T-helper 1 cell treated with Interleukin-12 subunit alpha and Interleukin-12 subunit beta and Interleukin-4 antibody, amounts not matched to agents 30 ng/mL and 1 ng/mL, for 36 hours (primary cell): ENCODE results near the gene PSD2. TPM values are rescaled to one million over a fixed set of nuclear protein-coding genes. Genes with fewer than 3 reads are reported as not detected.

Experiments used
- intact Hi-C: fragments of 100-400 bp; cut with micrococcal nuclease; formaldehyde crosslinking; loops from one replicate; pipeline ENCODE4 v1.15.1; 2024
- total RNA-seq: library from RNA; stranded (reverse); gene quantifications from 2 replicates; pipeline ENCODE4 v1.2.3, GENCODE V29; 2022

Gene PSD2
- total RNA-seq, 1 donor from 2014 or later = not detected

DNA sequence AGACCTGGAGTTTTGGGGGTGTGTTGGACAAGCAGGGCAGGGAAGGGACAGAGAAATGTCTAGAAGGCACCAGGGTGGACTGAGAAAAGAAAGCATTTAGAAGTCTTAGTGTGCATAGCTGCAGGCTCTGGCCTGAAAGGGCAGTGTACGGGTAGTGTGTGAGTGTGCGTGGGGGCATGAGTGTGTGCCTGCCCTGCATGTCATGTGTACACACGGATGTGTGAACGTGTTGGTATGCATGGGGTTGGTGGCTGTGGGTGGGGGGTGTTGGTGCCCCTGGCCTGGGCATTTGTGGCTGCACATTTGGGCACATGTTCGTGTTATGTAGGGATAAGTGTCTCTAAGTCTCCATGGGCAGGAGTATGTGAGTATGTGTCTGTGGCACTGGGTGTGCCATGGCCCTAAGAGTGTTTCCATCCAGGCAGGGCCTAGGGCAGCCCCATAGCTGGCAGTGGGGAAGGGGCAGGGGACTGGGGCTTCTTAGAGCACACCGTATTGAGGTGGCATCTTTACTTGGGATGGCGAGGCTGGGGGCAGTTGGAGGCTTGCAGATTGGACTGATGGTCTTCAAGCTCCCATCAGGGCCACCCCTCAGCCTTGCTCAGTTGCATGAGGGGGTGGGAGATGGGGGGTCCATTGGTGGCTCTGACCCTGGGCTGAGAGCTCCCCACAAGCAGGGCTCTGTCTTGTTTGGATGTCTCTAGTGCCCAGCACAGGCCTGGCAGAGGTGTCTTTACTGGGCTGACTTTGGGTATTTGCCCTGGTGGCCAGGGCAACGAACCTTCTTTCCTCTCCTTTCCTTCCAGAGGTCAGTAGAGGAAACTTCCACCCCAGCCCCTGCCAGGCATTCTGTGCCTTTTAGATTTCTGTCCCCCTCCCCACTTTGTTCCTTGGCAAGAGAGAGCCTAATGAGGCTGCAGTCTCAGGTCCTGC lies 15.0 kb downstream of the PSD2 start:
- intact Hi-C loops = no loop called here

DNA sequence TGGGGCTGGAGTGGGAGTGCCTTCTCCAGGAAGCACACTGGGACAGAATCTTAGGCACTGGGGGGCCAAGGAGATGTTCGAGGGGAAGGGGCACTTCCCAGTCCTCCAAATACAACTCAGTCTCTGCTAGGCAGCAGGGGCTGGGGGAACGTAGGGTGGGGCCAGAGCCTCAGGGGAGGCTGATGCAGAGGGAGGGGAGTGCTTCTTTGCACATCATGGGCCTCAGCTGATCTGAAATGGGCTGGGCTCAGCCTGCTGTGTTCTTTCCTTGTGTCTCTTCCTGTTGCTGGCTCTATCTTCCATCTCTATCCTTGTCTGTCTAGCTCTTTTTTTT lies 15.6 kb downstream of the PSD2 start:
- intact Hi-C loops = no loop called here

DNA sequence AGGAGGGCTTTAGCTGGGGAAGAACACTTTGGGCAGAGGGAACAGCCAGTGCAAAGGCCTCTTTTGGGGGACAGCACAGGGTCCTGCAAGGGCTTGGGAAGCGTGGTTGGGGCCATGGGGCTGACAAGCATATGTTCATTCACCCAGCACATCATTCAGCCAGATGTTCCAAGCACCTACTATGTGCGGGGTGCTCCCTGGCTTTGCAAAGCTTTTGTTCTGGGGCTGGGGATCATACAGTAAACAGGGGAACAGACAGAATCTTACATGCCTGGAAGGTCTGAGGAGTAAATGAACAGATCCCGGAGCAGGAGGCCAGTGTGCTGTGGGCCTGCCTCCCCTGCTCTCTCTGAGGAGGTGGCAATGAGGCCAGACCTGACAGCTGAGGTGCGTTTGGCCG lies 16.7 kb downstream of the PSD2 start:
- intact Hi-C loops = no loop called here

DNA sequence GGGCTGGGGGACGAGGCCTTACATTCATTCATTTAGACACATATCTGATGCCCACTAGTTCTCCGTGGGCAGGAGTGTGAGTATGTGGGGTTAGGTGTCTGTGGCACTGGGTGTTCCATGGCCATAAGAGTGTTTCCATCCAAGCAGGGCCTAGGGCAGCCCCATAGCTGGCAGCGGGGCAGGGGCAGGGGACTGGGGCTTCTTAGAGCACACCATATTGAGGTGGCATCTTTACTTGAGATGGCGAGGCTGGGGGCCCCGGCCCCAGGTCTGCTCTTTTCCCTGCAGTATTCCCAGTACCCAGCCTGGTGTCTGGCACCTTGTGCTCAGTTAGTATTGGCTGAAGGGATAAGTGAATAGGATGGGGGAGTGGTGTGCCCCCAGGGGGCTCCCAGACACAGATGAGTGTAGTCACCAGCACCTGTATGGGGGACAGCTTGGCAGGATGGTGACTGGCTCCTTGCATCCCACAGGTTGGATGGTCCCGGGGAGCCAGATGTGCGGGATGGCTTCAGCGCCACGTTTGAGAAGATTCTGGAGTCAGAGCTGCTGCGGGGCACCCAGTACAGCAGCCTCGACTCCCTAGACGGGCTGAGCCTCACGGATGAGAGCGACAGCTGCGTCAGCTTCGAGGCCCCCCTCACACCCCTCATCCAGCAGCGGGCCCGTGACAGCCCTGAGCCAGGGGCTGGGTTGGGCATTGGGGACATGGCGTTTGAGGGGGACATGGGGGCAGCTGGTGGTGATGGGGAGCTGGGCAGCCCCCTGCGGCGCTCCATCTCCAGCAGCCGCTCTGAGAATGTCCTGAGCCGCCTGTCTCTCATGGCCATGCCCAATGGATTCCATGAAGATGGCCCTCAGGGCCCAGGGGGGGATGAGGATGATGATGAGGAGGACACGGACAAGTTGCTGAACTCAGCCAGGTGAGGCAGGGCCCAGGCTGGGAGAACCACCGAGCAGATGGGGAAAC lies 17.5 kb downstream of the PSD2 start:
- intact Hi-C loops = no loop called here

DNA sequence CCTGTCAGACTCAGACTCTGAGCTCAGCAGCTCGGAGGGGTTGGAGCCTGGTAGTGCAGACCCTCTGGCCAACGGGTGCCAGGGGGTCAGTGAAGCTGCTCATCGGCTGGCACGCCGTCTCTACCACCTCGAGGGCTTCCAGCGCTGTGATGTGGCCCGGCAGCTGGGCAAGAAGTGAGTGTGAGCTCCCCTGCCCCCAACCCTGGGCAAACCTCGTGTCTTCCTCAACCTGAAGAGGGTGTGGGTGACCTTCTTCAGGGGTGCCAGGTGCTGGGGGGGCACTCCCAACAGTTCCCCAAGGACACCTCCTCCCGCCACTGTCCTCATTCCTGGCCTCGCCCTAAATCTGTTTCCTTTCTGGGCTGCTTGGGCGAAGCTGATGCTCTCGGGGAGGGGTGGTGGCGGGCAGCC lies 18.6 kb downstream of the PSD2 start:
- intact Hi-C loops = no loop called here

DNA sequence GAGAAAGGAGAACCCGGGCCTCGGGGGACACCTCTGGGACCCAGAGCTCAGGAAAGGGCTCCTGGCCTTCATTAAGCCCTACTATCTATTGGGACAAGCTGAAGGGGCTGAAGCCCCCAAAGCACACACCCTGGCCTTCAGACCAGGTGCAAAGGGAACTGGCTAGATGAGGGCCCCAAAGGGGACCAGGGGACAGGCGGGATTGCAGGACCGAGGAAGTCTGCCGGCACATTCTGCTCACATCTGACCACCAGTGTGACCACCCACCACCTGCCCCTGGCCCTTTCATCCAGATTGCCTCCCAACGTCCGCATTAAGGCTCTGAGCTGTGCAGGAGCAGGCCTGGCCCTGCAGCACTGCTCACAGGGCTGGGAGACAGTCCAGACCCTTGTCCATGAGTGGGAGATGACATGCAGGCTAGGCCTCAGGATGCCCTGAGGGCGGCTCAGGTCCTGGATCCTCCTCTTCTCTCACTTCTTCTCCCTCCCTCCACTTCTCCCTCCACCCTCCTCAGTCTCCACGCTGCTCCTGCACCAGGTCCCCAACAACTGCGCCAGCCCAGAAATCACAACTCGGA lies 19.2 kb downstream of the PSD2 start:
- intact Hi-C loops = no loop called here

DNA sequence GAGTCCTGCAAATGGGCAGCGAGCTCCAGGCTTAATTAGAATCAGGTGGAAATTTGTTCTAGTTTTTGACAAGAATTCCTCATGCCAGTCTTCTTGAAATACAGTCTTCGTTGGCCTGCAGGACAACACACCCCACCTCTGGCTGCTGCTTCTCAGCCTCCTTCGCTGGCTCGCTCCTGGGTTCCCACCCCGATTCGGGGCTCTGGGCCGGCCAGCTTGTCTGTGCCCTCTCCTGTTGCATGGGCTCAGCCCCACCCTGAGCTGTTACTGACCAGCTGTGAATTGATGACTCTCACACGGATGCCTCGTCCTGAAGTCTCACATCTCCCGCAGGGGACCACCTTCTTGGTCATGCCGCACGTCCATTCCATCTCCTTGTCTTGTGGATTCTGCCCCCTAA lies 21.0 kb downstream of the PSD2 start:
- intact Hi-C loops = no loop called here

DNA sequence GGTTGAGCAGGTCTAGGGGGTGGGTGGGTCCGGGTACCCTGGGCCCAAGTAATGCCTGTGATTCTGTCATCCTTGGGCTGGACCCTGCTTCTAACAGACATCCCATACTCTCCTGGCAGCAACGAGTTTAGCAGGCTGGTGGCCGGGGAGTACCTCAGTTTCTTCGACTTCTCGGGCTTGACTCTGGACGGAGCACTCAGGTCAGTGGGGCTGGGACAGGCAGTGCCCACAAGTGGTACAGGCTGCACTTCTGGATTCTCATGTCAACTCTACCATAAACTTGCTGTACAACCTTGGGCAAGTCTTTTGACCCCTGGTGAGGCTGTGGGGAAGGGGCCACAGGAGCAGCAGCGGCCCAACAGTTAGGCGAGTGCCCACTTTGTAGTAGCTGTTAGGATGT lies 21.8 kb downstream of the PSD2 start:
- intact Hi-C loops = no loop called here

DNA sequence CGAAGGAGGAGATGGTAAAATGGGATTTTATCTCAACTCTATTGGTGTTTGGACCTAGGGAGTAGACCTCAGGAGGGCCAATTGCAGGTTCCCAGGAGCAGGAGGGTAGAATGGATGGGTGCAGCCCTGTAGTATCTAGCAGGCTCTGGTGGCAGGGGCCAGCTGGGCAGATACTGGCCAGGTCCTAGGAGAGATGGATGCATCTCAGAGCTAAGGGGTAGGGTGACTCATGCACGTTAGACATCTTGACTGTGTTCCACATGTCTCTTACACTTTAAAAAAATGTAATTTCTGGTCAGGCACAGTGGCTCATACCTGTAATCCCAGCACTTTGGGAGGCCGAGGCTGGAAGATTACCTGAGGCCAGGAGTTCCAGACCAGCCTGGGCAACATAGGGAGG lies 22.4 kb downstream of the PSD2 start:
- intact Hi-C loops = no loop called here

DNA sequence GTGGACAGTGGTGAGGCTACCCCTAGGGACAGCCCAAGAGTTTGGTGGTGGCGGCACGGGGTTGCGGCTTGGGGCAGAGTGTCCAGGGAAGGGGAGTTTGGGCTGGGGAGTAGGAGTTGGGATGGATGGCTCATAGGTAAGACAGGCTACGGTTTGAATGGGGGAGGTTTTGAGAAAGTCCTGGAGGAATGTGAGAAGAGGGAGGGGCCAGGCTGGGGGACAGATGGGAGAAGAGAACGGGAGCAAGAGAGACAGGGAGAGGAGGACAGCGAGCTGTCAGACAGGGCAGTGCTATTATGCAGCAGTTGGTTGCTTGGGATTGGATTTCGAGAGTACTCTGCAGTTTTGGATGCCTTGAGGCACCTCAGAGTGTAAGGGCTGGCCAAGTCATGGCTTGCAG lies 24.5 kb downstream of the PSD2 start:
- intact Hi-C loops = no loop called here

DNA sequence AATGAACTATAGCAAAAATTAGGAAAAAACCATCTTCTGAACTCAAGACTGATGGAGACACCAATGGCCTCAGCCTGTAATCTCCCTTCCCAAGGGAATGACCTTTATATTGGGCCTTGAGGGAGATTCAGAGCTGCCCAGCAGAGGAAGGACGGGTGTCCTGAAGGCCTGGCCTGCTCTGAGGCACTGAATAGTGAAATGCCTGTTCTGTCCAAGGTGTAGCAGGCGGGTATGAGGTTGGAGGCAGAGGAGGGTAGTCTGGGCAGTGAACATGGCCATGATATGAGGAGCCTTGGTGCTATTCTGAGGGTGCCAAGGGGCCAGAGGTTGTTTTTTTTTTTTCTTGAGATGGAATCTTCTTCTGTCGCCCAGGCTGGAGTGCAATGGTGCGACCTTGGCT lies 25.0 kb downstream of the PSD2 start:
- intact Hi-C loops = no loop called here

DNA sequence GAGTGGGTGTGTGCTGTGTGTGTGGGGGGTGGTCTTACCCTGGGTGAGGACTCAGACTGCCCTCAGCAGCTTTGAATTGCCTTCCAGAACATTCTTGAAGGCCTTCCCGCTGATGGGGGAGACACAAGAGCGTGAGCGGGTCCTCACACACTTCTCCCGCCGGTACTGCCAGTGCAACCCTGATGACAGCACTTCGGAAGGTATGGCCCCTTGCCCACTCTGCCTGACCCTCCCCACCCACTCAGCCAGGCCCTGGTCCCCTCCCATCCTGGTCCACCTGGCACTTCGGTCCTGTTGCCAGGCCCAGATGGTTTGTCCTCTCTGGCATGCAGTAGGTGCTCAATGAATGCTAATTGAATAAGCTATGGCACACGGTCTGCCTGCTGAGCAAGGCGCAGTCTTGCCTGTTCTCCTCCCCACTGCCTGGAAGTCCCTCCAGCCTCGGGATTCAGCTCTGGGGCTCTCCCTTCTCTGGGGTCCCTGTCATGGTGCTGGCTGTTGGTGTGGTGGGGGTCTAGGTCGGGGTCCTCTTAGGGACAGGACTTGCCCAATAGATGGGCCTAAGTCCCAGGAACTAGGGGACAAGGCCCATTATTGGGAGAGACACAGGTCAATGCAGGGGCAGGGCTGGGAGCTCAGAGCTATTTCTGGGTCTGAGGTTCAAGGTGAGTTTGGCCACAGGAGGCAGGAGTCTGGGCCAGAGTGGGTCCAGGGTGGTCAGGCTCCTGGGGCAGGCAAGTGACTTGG lies 26.4 kb downstream of the PSD2 start:
- intact Hi-C loops = no loop called here

DNA sequence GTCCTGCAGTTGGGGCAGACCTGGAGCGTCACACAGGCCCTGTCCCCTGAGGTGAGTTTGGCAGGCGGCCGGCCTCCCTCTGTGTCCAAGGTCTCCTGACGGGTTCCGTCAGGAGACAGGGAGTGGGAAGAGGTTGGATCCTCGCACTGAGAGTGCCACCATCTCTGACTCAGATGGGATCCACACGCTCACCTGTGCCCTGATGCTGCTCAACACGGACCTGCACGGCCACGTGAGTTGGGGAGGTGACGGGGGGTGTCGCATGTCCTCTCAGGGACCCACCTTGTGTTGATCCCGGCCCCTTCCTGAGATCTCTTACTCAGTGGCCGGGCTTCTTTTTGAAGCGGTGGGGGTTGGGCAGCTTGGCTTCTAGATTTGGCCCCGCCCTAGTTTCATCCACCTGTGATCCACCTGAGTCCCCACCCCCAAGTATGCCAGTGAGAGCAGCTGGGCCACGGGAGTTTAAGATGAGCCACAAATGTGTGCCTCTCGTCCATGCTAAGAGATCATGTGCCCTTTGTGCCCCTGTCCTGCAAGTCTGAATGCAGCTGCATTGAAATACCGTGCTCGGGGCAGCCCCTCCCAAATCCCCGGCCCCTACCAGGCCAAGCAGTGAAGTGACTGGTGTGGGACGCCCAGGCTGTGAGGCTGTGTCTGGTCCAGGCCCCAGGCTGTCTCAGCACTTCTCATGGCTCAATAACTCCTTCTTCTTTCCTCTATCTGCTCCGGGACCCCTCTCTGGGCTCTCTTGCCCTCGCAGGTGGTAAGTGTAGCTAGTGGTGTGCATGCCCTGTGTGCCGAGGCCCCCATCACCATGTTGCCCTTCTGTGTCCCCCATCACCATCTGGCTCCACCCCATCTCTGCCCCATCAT lies 27.2 kb downstream of the PSD2 start:
- intact Hi-C loops = no loop called here

DNA sequence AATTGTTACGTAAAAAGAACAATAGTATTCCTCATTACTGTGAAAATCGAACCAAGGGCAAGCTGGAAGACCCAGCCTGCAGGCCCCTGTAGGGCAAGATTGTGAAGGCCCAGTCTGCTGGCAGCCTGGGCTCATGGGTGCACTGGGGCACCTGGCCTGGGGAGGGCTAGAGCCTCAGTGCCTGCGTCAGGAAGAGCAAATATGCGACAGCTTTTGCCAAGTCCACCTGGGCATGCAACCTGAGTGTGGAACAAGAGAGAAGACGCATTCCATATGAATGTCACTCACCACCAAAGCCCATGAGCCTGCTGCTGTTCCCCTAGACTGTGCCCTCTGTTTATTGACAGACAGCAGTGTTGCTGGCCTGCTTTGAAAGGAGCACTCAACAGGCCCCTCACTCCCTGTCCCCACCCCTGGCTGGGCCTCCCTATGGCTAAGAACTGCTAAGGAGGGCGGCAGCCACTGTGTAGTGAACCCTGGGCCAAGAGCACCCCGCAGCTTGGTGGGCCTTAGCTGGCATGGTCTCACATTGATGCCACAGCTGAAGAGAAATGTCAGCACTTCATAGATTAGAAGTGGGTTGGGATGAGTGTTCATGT lies 28.2 kb downstream of the PSD2 start:
- intact Hi-C loops = no loop called here

DNA sequence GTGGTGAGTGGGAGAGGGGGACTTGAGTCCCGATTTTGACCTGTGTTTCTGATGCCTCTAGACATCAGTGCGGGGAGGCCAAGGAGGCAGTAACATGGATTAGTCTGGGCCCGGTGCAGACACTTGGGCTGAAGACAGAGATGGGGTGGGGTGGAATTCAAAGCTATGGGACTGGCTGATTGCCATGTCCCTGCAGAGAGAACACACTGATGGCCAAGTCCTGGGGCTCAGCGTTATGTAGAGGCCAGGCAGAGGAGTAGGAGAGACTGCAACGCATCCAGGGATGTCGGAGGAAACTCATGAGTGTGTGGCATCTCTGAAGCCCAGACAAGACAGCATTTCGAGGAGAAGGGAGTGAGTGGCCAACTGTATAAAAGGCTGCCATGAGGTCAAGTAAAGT lies 30.1 kb downstream of the PSD2 start:
- intact Hi-C loops = no loop called here

DNA sequence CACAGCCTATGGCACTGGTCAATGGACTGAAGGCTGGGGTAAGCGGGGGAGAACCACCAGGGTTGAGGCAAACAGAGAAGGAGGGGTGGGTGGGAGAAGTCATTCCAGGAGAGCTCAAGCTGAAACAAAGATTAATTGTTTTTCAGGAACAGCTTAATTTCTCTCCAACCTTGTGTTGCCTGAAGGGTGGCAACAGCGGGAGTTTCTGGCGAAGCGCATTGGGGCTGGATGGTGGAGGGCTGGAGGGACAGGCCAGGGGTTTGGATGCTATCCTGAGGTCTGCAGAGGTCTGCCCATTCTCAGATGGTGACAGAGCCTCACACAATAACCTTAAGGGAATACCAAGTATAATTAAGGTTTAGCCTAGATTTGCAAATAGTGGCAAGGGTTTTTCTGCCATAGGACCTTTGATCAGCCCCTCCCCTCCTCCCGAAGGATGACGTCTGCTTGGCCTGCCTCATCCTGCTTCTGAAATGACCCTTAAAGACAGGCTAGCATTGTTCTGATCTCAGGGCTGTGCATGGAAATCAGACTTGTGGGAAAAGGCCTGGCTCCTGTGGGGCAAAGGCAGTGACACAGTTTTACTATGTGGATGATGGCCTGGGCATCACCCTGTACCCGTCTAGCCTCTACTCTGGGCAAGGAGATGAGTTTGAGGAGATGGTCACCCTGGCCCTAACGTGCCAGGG lies 32.7 kb downstream of the PSD2 start:
- intact Hi-C loops = no loop called here

DNA sequence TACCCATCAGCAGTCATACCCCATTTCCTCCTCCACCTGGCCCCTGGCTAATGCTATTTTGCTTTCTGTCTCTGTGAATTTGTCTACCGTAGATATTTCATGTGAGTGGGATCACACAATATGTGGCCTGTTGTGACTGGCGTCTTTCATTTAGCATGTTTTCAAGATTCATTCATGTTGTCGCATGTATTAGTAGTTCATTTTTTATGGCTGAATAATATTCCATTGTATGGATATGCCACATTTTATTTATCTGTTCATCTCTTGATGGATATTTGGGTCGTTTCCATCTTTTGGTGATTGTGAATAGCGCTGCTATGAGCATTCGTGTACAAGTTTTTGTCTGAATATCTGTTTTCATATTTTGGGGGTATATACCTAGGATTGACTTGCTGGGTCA lies 33.9 kb downstream of the PSD2 start:
- intact Hi-C loops = no loop called here

DNA sequence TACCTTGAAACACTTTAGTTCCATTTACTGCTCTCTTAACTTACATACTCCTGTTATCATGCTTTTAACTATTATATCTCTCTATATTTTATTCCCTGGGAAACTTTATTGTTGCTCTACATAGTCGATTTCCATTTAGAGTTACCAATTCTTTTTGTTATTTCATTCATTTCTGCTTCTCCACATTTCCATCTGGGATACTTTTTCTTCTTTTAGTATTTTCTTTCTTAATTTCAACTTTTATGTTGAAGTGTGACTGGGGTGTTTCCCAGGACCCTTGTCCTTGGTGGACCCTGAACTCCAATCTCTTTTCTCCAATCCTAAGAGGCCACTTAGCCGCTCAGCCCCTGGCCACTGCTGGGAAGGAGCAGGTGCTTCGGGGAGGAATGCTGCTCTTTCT lies 36.0 kb downstream of the PSD2 start:
- intact Hi-C loops = no loop called here

DNA sequence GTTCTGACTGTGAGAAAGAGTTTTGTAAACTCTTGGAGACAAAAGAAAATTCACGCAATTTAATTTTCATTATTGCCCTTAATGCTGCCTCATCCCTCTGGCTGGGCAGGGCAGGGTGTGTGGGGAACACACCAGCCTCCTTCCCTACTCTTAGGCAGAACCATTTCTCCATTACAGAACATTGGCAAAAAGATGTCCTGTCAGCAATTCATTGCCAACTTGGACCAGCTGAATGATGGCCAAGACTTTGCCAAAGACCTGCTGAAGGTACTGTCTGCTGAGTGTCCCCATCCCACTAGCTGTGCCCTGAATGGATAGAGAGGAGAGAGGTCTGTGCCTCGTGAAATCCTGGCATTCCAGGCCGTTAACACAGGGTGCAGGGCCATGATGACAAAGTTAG lies 37.9 kb downstream of the PSD2 start:
- intact Hi-C loops = no loop called here
